Smooth muscle cell of trachea (primary cell): ENCODE data around the gene TEX53. TPM values are rescaled to one million over a fixed set of nuclear protein-coding genes. Genes with fewer than 3 reads are reported as not detected.

Experiments
- total RNA-seq: library from RNA; depleted of rRNA; stranded (reverse); fragments of >200 nt; gene quantifications from 2 replicates; pipeline ENCODE4 v1.2.1, GENCODE V29; 2014

Gene TEX53
- total RNA-seq: not detected in 2 replicates

GRCh38 chr9:114657705-114658104 is at the start of gene TEX53:
TSS of gene TEX53 (minus strand) at chr9:114657805. CDS start at chr9:114657774, 31 bp downstream.

GRCh38 chr9:114681594-114682332 is 24.2 kb upstream of the TEX53 start, which contains the start of gene TEX48:
TSS of gene TEX48 (minus strand) at chr9:114682192. CDS start at chr9:114671723, 10,469 bp downstream.

Other genes starting within 250 kb of the TEX53 start
- gene WHRN, start 152.3 kb downstream of the TEX53 start, total RNA-seq: 0.73 and 4.0 TPM in 2 replicates
- 97.1 and 106 TPM in 2 replicates for gene ATP6V1G1, start 70.0 kb downstream of the TEX53 start, total RNA-seq
- gene TMEM268, start 46.5 kb downstream of the TEX53 start, total RNA-seq: 2.8 and 5.0 TPM in 2 replicates
- not detected in 2 replicates for gene TEX48, start 24.4 kb upstream of the TEX53 start, total RNA-seq
- 0.44 and 0.99 TPM in 2 replicates for gene TNFSF15, start 148.2 kb upstream of the TEX53 start, total RNA-seq